HG03196 (cell line): ENCODE results near the gene LBHD2.
"Not testable (repeated sequence)": the region's sequence is repeated elsewhere in the genome, so short reads cannot be mapped to it uniquely, and the experiment has no call there.

Source experiments
- ATAC-seq: cut with Tn5 transposase; IDR thresholded peaks from one replicate; pipeline ENCODE4 v1.9.1; 2021; ENCODE audit not compliant: unreplicated experiment

LBHD2 gene

GRCh38 chr14:103118018-103118662 lies 34.1 kb downstream of the LBHD2 start:
- ATAC-seq: no peak

GRCh38 chr14:103118663-103119404 lies 34.8 kb downstream of the LBHD2 start:
- no peak for ATAC-seq

DNA sequence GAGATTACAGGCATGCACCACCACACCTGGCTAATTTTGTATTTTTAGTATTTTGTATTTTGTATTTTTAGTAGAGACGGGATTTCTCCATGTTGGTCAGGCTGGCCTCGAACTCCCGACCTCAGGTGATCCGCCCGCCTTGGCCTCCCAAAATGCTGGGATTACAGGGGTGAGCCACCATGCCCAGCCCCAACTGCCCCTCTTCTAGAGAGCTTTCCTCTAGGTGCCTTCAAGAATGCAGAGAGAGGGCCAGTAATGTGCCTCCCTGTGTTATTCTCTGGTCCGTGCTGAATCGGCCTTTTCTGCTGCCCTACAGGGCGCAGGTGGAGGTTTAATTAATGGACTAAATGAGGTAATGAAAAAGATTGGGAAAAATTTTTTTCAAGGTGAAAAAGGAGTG lies 35.5 kb downstream of the LBHD2 start:
- ATAC-seq: not testable (repeated sequence)

GRCh38 chr14:103121121-103121845 lies 37.3 kb downstream of the LBHD2 start:
- no peak for ATAC-seq

GRCh38 chr14:103121846-103122584 lies 38.0 kb downstream of the LBHD2 start:
- ATAC-seq: no peak

- ATAC-seq: no peak
These were observed 38.6 kb downstream of the LBHD2 start for GRCh38 chr14:103122585-103122946.

DNA sequence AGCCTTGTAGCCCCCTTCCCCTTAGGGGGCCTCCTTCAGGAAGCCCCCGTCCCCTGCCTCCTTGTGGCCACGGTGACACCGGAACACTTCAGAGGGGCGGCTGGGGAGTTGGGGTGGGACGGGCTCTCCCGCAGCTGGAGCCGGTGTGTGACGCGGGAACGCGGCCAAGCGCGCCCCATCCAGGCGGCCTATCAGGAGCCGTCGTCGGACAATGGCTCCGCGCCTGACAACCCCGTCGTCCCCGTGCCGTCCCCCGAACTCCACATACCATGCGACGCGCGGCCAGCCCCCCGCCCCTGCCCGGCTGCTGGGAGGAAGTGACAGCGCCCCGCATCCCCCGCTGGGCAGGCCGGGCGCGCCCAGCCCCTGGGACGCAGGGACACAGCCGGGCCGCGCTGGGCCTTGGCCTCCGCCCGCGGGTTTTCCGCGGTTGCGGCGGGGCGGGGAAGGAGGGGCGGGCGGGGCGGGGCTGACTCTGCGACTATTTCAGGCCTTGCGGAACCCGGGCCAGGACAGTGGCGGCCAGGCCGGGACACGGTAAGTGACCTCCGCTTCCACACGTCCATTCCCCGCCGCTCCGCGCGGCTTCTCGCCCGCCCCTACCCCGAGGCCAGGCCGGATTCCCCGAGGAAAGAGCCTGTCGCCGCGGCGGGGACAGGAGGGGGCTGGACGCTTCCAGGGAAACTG lies 39.1 kb downstream of the LBHD2 start, which contains the start of gene TNFAIP2:
Gene TNFAIP2 (plus strand): TSS at position 515 of the 687 bp plus-strand sequence. CDS start 2,997 bp downstream, outside the sequence.
- no peak for ATAC-seq

GRCh38 chr14:103123634-103124500 lies 39.9 kb downstream of the LBHD2 start:
- no peak for ATAC-seq

GRCh38 chr14:103124501-103125001 lies 40.5 kb downstream of the LBHD2 start:
- ATAC-seq: no peak

- no peak for ATAC-seq
These were observed 41.4 kb downstream of the LBHD2 start for GRCh38 chr14:103125098-103126070.

GRCh38 chr14:103126088-103126872 lies 42.3 kb downstream of the LBHD2 start:
- no peak for ATAC-seq

DNA sequence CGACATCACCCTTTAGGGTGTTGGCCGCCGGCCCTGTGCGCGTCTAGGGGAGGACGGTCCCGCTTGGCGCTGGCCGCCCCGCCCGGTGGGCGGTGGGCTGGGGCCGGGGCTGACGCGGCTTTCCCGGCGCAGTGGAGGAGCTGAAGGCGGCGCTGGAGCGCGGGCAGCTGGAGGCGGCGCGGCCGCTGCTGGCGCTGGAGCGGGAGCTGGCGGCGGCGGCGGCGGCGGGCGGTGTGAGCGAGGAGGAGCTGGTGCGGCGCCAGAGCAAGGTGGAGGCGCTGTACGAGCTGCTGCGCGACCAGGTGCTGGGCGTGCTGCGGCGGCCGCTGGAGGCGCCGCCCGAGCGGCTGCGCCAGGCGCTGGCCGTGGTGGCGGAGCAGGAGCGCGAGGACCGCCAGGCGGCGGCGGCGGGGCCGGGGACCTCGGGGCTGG lies 42.9 kb downstream of the LBHD2 start:
- ATAC-seq: no peak

DNA sequence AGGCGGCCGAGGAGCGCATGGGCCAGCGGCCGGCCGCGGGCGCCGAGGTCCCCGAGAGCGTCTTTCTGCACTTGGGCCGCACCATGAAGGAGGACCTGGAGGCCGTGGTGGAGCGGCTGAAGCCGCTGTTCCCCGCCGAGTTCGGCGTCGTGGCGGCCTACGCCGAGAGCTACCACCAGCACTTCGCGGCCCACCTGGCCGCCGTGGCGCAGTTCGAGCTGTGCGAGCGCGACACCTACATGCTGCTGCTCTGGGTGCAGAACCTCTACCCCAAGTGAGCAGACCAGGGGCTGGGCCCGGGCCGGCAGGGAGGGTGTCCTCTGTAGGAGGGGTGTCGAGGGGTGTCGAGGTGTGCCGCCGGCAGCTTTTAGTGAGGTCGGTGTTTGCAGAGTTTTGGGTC lies 43.3 kb downstream of the LBHD2 start:
- ATAC-seq: no peak

- ATAC-seq: no peak
These were observed 44.0 kb downstream of the LBHD2 start for GRCh38 chr14:103127861-103128598.

DNA sequence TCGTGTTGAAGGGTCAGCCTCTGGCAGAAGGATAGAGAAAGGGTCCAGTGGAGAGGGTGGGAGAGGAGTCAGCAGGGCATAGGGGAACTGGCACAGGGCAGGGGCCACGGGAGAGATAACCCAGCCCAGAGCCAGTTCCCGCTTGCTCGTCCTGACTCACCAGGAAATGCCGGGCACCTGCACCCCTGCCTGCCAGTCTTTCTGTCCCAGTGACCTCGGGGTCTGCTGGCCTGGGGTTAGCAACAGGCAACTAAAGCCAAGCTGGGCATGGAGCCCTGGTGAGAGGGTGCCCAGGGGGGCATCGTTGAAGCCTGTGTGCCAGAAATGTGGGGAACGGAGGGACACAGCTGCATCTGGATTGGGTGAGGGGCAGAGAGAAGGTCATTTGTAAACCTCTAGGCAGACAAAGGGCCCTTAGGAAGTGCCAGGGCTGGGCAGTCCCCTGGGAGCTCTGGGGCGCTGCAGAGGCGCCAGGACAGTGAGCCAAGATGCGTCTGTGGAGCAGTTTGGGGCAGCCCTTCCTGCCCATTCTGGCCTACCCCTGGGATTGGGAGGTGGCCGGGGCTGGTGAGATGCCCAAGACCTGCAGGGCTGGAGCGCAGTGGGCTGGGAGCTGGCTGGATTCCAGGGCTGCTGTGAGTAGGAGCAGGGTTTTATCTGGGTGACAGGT lies 44.8 kb downstream of the LBHD2 start:
- no peak for ATAC-seq

DNA sequence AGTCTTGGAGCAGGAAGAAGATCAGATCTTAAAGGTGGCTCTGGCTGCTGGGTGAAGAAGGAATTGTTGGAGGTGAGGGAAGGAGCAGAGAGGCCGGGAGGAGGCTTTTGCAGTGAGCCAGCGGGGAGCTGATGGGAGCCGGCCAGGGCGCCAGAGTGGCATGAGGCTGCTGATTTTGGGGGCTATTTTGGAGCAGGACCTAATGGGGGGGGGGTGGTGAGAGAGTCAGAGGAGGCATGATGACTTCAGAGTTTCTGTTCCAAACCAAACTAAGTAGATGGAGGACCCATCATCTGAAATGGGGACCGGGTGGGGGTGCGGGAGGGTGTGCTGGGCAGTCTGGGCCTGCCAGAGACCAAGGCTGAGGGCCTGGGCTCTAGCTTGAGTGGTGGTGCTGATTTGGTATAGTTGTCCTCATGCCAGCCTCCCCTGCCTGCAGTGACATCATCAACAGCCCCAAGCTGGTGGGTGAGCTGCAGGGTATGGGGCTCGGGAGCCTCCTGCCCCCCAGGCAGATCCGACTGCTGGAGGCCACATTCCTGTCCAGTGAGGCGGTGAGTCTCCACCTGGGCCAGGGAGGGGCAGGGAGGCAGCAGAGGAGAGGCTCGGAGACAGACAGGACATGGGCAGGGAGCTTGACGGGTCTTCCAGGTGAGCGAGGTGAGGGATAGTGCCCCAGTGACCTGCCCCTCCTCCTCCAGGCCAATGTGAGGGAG lies 45.4 kb downstream of the LBHD2 start:
- no peak for ATAC-seq
